Epithelial cell of prostate (primary cell): Measurements from ENCODE around the gene MOB2.
"Not testable (repeated sequence)": the region's sequence is repeated elsewhere in the genome, so short reads cannot be mapped to it uniquely, and the experiment has no call there.

ENCODE experiments used
- DNase-seq: peaks from one replicate; pipeline ENCODE4 v3.0.0-alpha.2; 2011; ENCODE audit warnings: low read depth, low spot score
- H3K27ac ChIP-seq: fragments of 450-650 bp; 2 replicates; pipeline ENCODE4 v1.5.1; 2017; ENCODE audit warnings: mild to moderate bottlenecking

The MOB2 gene

DNA sequence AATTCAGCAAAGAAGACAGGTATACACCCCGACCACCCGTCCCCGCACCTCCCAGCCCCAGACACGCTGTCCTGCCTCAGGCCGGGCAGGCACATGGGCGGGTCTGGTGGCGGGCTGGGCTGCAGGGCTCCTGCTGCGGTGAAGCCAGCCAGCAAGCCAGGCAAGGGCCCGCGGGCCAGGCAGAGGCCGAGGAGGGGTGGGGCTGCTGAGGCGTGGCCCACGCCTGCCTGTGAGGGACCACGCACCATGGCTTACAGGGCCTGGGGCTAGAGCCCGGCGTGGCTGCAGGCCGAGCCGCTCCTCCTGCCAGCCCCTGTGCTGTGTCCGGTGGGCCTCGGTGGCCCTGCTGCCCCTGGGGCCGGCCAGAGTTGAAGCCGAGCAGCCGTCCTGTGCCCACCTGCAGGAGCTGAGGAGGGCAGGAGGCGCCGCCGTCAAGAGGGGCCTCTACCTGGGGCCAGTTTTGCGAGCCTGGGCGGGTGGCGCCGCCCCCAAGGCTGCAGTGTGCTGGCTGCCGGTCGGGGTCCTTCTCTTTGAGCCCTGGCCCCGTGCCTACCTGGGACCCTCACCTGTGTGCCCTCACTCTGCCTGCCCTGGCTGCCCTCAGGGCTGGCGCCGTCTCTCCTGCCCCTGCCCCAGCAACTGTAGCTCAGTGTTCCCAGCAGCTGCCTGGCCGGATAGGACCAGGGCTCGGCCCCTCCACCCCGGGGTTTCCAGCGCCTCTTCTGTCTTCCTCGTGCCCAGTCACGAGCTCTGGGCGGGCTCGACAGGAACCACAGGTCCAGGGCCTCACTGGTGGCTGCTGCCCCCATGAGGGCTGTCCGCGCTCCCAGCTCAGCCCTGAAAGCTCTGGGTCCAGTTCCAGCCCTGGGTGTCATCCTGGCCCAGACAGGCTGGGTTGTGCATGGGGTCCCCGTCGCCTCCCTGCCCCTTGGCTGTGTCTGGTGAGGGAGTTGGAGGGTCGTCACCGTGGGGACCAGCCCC lies 38.4 kb downstream of the MOB2 start:
- H3K27ac ChIP-seq, result no peak overlapping the region
- no peak for DNase-seq

DNA sequence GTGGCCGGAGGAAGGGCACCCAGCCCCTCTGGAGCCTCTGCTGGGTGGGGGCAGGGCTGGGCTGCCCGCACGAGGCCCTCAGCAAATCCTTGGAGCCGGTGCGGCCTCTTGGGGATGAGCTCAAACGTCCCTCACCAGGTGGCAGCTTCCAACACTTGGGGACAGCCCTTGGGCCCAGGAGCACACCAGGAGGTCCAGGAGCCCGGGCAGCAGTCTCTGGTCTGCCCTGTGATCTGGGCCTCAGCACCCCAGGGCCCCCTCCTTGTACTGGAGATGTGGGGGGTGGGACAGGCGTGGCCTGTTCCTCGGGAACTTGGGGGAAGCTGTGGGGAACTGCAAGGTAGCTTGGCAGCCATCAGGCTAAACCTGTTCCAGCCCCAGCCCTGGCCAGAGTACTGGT lies 40.0 kb downstream of the MOB2 start:
- H3K27ac ChIP-seq, result no peak overlapping the region

DNA sequence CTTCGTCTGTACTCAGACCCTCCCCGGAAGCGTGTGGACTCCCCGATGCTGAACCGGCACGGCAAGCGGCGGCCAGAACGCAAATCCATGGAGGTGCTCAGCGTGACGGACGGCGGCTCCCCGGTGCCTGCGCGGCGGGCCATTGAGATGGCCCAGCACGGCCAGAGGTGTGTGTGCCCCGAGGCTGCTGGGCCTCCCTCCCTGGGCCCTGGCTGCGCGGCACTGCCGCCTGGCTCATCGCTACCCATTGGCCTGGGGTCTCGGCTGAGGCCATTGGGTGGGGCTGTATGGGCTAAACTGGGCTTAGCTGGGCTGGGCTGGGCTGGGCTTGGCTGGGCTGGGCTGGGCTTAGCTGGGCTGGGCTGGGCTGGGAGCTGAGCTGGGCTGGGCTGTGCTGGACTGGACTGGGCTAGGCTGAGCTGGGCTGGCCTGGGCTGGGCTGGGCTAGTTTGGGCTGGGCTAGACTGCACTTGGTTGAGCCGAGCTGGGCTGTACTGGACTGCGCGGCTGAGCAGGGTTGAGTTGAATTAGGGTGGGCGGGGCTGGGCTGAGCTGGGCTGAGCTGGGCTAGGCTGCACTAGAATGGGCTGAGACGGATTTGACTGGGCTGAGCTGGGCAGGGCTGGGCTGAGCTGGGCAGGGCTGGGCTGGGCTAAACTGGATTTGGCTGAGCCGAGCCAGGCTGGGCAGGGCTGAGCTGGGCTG lies 40.7 kb downstream of the MOB2 start:
- no peak overlapping the region for H3K27ac ChIP-seq
- no peak for DNase-seq

More for the DNA sequence above, 40.0 kb downstream of the MOB2 start:
- DNase-seq, result no peak

DNA sequence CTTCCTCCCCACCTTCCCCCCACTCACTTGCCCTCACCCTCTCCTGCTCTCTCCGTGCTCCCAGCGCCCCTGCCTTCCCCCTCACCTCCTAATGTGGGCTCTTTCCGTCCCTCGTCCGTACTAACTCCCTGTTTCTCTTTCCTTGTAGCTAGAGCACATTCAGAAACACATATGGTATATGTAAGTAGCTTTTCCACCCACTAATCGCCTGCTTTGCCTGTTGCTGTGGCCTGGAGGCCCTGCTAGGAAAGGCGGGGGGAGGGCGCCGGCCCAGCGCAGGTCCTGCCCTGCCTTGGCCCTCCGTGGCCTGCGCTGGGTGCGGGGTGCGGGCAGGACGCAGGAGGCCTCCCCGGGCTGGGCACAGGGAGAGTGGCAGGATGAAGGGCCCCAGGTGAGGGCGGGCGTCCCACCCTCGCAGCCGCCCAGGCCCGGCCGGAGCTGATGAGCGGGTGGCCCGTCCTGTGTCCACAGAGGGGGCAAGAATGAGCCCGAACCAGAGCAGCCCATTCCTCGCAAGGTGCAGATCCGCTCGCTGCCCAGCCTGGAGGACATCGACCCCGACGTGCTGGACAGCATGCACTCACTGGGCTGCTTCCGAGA lies 41.7 kb downstream of the MOB2 start:
- no peak for DNase-seq
- no peak overlapping the region for H3K27ac ChIP-seq

- DNase-seq, result no peak
- no peak overlapping the region for H3K27ac ChIP-seq
These were observed 42.3 kb downstream of the MOB2 start for GRCh38 chr11:1444321-1444720.

- H3K27ac ChIP-seq, result no peak overlapping the region
- no peak for DNase-seq
These were observed 42.8 kb downstream of the MOB2 start for GRCh38 chr11:1443737-1444136.

GRCh38 chr11:1442807-1443366 lies 43.7 kb downstream of the MOB2 start:
- DNase-seq, result no peak

GRCh38 chr11:1442163-1442562 lies 44.4 kb downstream of the MOB2 start:
- no peak for DNase-seq
- H3K27ac ChIP-seq, result no peak overlapping the region

More at GRCh38 chr11:1442807-1443366, 43.7 kb downstream of the MOB2 start:
- no peak overlapping the region for H3K27ac ChIP-seq

DNA sequence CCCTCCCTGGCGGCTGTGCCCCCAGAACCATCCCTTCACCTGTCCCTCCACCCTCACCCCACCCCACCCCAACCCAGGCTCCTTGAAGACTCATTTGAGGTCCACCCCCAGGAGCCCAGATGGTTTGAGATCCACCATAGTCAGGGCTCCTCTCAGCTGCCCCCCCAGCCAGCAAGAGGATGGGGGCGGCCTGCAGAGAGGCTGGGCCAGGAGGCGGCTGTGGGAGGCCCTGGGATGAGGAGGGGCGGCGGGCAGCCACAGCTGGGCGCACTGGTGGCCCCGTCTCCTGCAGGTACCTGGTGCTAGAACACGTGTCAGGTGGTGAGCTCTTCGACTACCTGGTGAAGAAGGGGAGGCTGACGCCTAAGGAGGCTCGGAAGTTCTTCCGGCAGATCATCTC lies 46.1 kb downstream of the MOB2 start:
- no peak for DNase-seq
- H3K27ac ChIP-seq, result no peak overlapping the region

DNA sequence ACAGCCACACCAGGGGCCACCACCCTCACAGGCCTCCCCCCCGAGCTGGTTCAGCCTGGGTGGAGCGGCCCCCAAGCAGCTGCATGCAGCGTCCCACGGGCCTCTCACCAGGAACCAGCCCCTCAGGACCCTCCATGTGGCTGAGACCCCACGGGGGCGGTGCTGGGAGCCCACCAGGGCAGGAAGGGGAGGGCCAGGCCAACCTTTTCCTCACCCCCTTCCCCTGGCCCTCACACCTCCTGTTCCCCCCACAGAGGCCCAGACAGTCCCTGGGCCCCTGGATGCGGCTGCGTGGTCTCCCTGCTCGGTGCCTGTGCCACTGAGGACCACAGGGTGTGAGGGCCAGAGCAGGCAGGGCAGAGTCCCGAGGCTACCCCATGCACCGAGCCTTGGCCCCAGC lies 46.5 kb downstream of the MOB2 start:
- DNase-seq, result no peak
- no peak overlapping the region for H3K27ac ChIP-seq

DNA sequence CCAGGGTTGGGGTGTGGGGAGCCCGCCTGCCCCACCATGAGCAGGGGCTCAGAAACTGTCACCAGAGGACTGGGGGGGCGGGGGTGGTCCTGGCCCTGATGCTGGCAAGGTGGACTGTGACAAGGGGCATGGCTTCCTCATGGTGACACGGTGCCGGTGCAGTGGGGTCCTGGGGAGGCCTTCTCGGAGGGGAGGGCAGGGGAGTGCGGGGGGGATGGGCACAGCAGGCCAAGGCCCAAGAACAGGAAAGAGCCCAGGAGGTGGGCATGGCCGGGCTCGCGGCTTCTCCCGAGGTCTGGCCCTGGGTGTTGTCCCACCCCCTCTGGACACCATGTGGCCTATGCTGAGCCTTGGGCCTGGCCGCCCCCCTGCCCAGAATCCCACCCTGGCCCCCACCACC lies 47.2 kb downstream of the MOB2 start:
- H3K27ac ChIP-seq, result no peak overlapping the region
- no peak for DNase-seq

- no peak overlapping the region for H3K27ac ChIP-seq
- no peak for DNase-seq
These were observed 47.6 kb downstream of the MOB2 start for GRCh38 chr11:1438967-1439330.

GRCh38 chr11:1438261-1438966 lies 48.2 kb downstream of the MOB2 start:
- no peak for DNase-seq
- no peak overlapping the region for H3K27ac ChIP-seq

GRCh38 chr11:1437500-1437899 lies 49.1 kb downstream of the MOB2 start:
- DNase-seq, result no peak
- no peak overlapping the region for H3K27ac ChIP-seq

GRCh38 chr11:1436468-1437039 lies 50.0 kb downstream of the MOB2 start:
- DNase-seq, result no peak
- H3K27ac ChIP-seq, result no peak overlapping the region

DNA sequence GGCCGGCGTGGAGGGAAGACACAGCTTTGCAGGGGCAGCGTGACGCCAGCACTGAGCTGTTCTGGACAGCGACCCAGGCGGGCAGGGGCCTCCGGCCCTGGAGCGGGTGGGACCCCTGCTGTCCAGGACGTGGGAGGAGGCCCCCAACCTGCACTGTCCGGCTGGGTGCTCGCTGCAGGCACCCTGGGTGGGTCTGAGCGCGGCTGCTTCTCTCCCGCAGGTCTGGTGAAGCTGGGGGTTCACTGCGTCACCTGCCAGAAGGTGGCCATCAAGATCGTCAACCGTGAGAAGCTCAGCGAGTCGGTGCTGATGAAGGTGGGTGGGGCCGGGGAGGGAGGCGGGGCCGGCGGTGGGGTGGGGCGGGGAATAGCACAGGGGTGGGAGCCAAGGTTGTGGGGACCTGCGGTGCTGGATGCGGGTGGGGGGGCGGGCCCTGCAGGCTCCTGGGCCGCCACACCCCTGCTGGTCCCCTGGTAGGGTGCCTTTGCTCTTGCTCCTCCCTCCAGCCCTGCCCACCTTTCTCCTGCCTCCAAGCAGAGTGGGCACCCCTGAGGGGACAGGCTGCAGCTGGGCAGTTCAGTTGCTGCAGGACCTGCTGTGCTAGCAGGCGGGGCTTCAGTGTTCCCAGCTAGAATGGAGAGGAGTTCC lies 50.6 kb downstream of the MOB2 start:
- no peak for DNase-seq

DNA sequence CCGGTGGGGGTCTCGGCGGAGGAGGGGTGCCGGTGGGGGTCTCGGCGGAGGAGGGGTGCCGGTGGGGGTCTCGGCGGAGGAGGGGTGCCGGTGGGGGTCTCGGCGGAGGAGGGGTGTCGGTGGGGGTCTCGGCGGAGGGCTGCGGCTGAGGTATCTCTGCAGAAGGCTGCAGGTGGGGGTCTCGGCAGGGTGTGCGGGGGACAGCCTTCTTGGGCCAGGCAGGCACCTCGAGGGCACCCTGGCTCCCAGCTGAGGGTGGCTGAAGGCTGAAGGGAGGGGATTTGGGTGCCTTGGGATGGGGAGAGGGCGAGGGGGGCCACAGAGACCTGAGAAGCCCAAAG lies 51.1 kb downstream of the MOB2 start:
- DNase-seq, H3K27ac ChIP-seq: not testable (repeated sequence)

More for the DNA sequence above, 50.6 kb downstream of the MOB2 start:
- no peak overlapping the region for H3K27ac ChIP-seq

DNA sequence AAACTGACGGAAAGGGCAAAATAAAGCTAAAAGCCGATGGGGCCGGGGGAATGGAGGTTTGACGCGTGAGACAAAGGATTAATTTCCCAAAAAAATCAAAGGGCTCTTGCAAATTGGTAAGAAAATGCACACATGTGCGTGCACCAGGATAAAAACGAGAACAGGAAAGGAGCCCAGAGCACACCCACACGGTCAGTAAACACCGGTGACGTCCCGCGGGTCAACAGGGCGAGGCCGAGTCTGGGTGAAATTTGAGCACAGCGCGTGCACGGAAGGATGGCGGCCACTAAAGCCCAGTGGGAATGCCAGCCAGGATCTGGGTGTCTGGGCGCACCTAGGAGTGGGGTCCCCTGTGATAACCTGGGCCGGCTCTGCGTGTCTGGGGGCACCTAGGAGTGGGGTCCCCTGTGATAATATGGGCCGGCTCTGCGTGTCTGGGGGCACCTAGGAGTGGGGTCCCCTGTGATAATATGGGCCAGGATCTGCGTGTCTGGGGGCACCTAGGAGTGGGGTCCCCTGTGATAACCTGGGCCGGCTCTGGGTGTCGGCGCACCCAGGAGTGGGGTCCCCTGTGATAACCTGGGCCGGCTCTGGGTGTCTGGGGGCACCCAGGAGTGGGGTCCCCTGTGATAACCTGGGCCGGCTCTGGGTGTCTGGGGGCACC lies 52.5 kb downstream of the MOB2 start:
- no peak for DNase-seq
- H3K27ac ChIP-seq, result no peak overlapping the region

- no peak overlapping the region for H3K27ac ChIP-seq
- DNase-seq, result no peak
These were observed 53.0 kb downstream of the MOB2 start for GRCh38 chr11:1433568-1433967.
